Endometrium (tissue), 2 donors: ENCODE measurements around the gene STOM.

Experiments used
- FAIRE-seq: peaks from 2 replicates; lab custom pipeline; 2012; peaks lifted over from hg19 to GRCh38; lab: Jason Lieb, UNC
- donor health status: control.
- donor health status: control.

The STOM gene

DNA sequence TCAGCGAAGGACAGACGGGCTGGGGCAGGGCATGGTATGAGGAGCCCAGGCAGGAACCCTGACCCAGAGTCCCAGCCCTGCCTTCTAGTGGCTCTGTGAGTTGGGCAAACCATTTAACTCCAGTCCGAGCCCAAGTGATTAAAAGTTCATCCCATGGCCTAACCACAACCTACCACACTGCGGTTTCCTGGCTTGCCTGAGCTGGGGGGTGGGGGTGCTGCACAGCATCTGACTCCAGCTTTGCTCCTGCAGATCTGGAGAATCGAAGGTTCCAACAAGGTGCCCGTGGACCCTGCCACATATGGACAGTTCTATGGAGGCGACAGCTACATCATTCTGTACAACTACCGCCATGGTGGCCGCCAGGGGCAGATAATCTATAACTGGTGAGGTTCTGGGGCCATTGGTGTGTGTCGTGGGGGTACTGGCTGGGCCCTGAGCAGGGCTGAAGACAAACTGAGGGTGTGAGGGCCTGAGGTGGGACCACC, 49.0 kb downstream of the STOM start:
- FAIRE-seq, result no peak

GRCh38 chr9:121319383-121319780, 50.7 kb downstream of the STOM start:
- no peak for FAIRE-seq

DNA sequence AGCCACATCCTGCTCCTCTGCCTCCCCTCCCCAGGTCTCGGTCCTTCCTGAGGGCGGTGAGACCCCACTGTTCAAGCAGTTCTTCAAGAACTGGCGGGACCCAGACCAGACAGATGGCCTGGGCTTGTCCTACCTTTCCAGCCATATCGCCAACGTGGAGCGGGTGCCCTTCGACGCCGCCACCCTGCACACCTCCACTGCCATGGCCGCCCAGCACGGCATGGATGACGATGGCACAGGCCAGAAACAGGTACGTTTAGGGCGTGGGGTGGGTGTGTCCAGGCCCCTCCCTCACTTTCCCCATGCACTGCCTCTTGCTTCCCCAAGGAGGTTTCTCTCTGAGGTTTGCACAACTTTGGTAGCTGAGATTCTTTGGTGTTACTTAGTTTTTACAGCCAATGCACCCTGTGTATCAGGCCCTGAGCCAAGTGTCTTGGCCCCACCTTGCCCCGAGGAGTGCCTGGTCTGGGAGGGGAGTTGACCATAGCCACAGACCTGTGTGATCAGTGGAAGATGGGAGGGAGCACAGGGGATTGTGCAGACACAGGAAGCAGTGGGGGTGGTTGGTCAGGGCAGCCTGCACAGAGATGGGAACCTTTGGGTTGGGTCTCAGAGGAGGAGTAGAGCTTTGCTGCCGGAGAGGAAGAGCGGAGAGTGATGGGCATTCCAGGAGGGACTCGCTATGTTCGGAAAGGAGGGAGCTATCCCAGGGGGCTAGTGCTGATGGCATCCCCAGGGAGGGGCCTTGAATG, 51.2 kb downstream of the STOM start:
- FAIRE-seq, result no peak

- no peak for FAIRE-seq
These were observed 52.1 kb downstream of the STOM start for GRCh38 chr9:121317737-121318630.

- FAIRE-seq, result no peak
These were observed 53.1 kb downstream of the STOM start for GRCh38 chr9:121316852-121317373.

DNA sequence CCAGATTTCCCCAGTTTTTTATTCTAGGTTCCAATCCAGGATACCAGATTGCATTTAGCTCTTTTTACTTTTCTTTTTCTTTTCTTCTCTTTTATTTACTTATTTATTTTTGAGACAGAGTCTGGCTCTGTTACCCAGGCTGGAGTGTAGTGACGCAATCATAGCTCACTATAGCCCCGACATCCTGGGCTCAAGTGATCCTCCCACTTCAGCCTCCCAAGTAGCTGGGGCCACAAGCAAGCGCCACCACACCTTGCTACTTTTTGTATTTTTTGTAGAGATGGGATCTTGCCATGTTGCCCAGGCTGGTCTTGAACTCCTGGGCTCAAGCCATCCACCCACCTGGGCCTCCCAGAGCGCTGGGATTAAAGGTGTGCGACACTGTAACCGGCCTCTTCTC, 53.7 kb downstream of the STOM start:
- FAIRE-seq, result no peak

GRCh38 chr9:121313458-121314152, 56.4 kb downstream of the STOM start:
- no peak for FAIRE-seq

- FAIRE-seq, result no peak
These were observed 57.9 kb downstream of the STOM start for GRCh38 chr9:121312169-121312568.

DNA sequence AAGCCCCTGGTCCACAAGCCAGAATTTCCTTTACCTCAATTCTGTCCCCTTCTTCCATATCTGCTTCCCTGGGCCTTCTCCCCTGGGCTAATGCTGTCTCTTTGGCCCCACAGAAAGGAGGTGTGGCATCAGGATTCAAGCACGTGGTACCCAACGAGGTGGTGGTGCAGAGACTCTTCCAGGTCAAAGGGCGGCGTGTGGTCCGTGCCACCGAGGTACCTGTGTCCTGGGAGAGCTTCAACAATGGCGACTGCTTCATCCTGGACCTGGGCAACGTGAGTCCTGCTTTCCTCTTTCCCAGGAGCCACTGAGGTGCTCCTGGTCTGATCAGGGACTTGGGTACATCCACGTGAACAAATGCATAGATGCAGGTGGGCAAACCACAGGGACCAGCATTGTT, 59.5 kb downstream of the STOM start:
- no peak for FAIRE-seq

- FAIRE-seq, result no peak
These were observed 60.1 kb downstream of the STOM start for GRCh38 chr9:121309833-121310425.

GRCh38 chr9:121309171-121309570, 60.9 kb downstream of the STOM start:
- FAIRE-seq, result no peak

DNA sequence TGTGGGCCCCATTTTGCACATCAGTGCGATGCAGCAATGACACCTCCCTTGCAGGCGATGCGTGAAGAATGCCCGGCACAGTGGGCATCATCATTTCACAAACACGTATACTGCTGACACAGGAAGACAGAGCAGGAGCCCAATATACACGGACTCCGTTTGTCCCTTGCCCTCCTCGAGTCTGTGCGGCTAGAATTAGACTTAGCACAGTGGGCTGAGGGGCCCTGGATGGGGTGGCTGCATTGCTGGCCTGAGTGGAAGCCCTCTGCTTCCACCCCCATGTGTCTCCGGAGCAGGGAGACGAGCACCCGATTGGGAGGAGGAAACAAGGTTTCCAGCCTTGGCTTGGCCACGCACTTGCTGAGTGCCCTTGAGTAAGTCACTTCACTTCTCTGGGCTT, 61.3 kb downstream of the STOM start:
- no peak for FAIRE-seq

DNA sequence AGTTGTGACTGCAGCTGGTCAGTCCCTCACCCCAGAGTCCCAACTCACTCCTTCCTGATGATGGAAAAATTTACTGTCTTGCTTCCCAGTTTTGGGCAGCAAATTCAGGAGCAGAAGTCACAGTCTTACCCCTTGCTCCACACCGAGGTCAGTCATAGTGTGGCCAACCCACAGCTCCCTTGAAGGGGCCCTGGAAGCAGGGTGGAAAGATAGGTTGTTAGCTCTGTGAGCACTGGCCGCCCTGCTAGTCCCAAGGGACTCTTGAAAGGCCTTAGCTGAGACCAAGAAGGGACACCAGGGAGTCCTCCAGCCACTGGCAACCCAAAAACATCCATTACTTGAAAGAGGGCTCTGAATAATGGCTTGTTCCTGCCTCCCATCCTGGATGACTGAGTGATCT, 62.1 kb downstream of the STOM start:
- FAIRE-seq, result no peak

GRCh38 chr9:121305269-121305994, 64.6 kb downstream of the STOM start:
- no peak for FAIRE-seq

GRCh38 chr9:121304707-121305106, 65.3 kb downstream of the STOM start:
- FAIRE-seq, result no peak

GRCh38 chr9:121303456-121304451, 66.3 kb downstream of the STOM start:
- no peak for FAIRE-seq

- no peak for FAIRE-seq
These were observed 67.3 kb downstream of the STOM start for GRCh38 chr9:121302786-121303185.

DNA sequence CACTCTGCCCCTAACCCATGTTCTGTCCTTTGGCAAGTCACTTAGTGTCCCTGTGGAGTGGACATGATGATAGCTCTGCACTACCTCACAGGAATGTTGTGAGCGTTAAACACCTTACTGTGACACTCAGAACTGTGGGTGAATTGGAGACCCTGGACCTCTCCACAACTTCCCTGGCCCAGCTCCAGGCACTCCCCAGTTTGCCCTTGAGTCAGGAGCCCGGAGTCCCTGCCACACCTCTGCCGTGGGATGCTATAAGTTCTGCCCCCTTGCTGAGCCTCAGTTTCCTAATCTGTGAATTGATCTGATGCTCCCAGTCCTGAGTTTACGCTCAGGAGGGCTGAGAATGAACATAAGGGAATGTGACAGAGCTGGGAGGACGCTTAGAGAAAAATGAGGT, 67.7 kb downstream of the STOM start:
- no peak for FAIRE-seq

- FAIRE-seq, result no peak
These were observed 68.2 kb downstream of the STOM start for GRCh38 chr9:121301881-121302286.
